Liver (tissue), 9 donors: ENCODE results near the gene AKAP12. TPM values are rescaled to one million over a fixed set of nuclear protein-coding genes. Genes with fewer than 3 reads are reported as not detected.

Experiments used
- DNase-seq: peaks from one replicate; pipeline ENCODE4 v3.0.0-alpha.2; 2017; ENCODE audit warnings: low spot score
- H3K27ac ChIP-seq, 2 donors: one replicate each; pipeline ENCODE4 v1.7.0; 2013; ENCODE audit warnings: inconsistent platforms in 2 of 2, low read length in 2 of 2, control low read depth in 1 of 2, low read depth in 1 of 2, mild to moderate bottlenecking in 1 of 2
- H3K27me3 ChIP-seq, 4 donors: one replicate each; pipeline versions ENCODE4 v1.6.1 to v1.7.0; 2013; ENCODE audit warnings: low read length in 3 of 4, inconsistent platforms in 1 of 4, mild to moderate bottlenecking in 1 of 4, moderate library complexity in 1 of 4; ENCODE audit not compliant: control insufficient read depth in 4 of 4, insufficient read depth in 4 of 4
- H3K36me3 ChIP-seq, 4 donors: one replicate each; pipeline versions ENCODE4 v1.6.1 to v1.7.0; 2013; ENCODE audit warnings: low read length in 3 of 4, mild to moderate bottlenecking in 3 of 4, low read depth in 1 of 4, moderate library complexity in 1 of 4; ENCODE audit not compliant: control insufficient read depth in 4 of 4, insufficient read depth in 3 of 4
- H3K4me1 ChIP-seq, 4 donors: one replicate each; pipeline versions ENCODE4 v1.6.1 to v1.7.0; 2013; ENCODE audit warnings: low read length in 3 of 4, mild to moderate bottlenecking in 3 of 4, moderate library complexity in 1 of 4; ENCODE audit not compliant: control insufficient read depth in 4 of 4, insufficient read depth in 4 of 4
- H3K4me3 ChIP-seq, 3 donors: one replicate each; pipeline versions ENCODE4 v1.6.1 to v1.7.0; 2013; ENCODE audit warnings: low read length in 3 of 3, control low read depth in 1 of 3, low read depth in 1 of 3, mild to moderate bottlenecking in 1 of 3
- H3K9ac ChIP-seq, 2 donors: one replicate each; pipeline ENCODE4 v1.7.0; 2013; ENCODE audit warnings: low read length in 2 of 2, mild to moderate bottlenecking in 2 of 2, moderate library complexity in 2 of 2, control low read depth in 1 of 2, low read depth in 1 of 2
- H3K9me3 ChIP-seq, 4 donors: one replicate each; pipeline versions ENCODE4 v1.6.1 to v1.7.0; 2013; ENCODE audit warnings: low read length in 3 of 4; ENCODE audit not compliant: control insufficient read depth in 4 of 4
- EGR1 ChIP-seq, 2 donors: IDR thresholded peaks; 2 replicates each; pipeline ENCODE4 v1.6.1; 2016 to 2018; ENCODE audit warnings: antibody characterized with exemption in 2 of 2, low read depth in 2 of 2
- FOXA2 ChIP-seq: IDR thresholded peaks from 2 replicates; pipeline ENCODE4 v1.6.1; 2016; ENCODE audit warnings: antibody characterized with exemption
- GABPA ChIP-seq, 2 donors: IDR thresholded peaks in 1 of 2; conservative IDR thresholded peaks in 1 of 2; 2 replicates each; pipeline ENCODE4 v1.6.1; 2016; ENCODE audit warnings: antibody characterized with exemption in 2 of 2, mild to moderate bottlenecking in 1 of 2, moderate library complexity in 1 of 2
- HNF4A ChIP-seq, 2 donors: conservative IDR thresholded peaks; 2 replicates each; pipeline ENCODE4 v1.6.1; 2016; ENCODE audit warnings: antibody characterized with exemption in 2 of 2, mild to moderate bottlenecking in 2 of 2
- JUND ChIP-seq, 2 donors: IDR thresholded peaks; 2 replicates each; pipeline ENCODE4 v1.6.1; 2016; ENCODE audit warnings: antibody characterized with exemption in 2 of 2
- NR2F2 ChIP-seq: IDR thresholded peaks from 2 replicates; pipeline ENCODE4 v1.6.1; 2016; ENCODE audit warnings: antibody characterized with exemption
- RAD21 ChIP-seq, 2 donors: IDR thresholded peaks; 2 replicates each; pipeline ENCODE4 v1.6.1; 2016; ENCODE audit warnings: antibody characterized with exemption in 2 of 2, mild to moderate bottlenecking in 2 of 2
- RXRA ChIP-seq, 2 donors: IDR thresholded peaks; 2 replicates each; pipeline ENCODE4 v1.6.1; 2017 to 2018; ENCODE audit warnings: antibody characterized with exemption in 2 of 2, mild to moderate bottlenecking in 1 of 2
- SP1 ChIP-seq: IDR thresholded peaks from 2 replicates; pipeline ENCODE4 v1.6.1; 2018; ENCODE audit warnings: antibody characterized with exemption, mild to moderate bottlenecking
- TAF1 ChIP-seq: conservative IDR thresholded peaks from 2 replicates; pipeline ENCODE4 v1.6.1; 2016; ENCODE audit warnings: antibody characterized with exemption, mild to moderate bottlenecking
- YY1 ChIP-seq: IDR thresholded peaks from 2 replicates; pipeline ENCODE4 v1.6.1; 2016; ENCODE audit warnings: antibody characterized with exemption, mild to moderate bottlenecking
- WGBS: extraction: QIAGEN DNeasy Blood & Tissue Kit; methylation state at CpG from one replicate; pipeline ENCODE4 v1.1.7; 2013; 5-methylcytosine and 5-hydroxymethylcytosine counted together
- polyA plus RNA-seq, 2 donors: library from polyadenylated mRNA; stranded (reverse) in 1 of 2; unstranded in 1 of 2; fragments of 200-250 nt in 1 of 2; fragments of >200 nt in 1 of 2; fragmentation: Nextera tagmentation in 1 of 2; extraction: Ambion mirVana in 1 of 2; gene quantifications; one replicate each; pipeline versions ENCODE4 v1.2.1 to v1.2.3, GENCODE V29; 2013 to 2015
- total RNA-seq, 2 donors: library from RNA; depleted of rRNA; stranded (reverse); fragments of >200 nt; gene quantifications; one replicate each; pipeline ENCODE4 v1.2.3, GENCODE V29; 2014
- TF ChIP-seq, protein P1 (sequence below): IDR thresholded peaks from 2 replicates; pipeline ENCODE4 v1.6.1; 2016; ENCODE audit warnings: antibody characterized with exemption
- TF ChIP-seq, protein P2 (sequence below): IDR thresholded peaks from 2 replicates; pipeline ENCODE4 v1.6.1; 2016; ENCODE audit warnings: antibody characterized with exemption, mild to moderate bottlenecking
- TF ChIP-seq, protein P3 (sequence below): IDR thresholded peaks from 2 replicates; pipeline ENCODE4 v1.6.1; 2016; ENCODE audit warnings: antibody characterized with exemption
- TF ChIP-seq, protein P4 (sequence below): fragments of 150-350 bp; IDR thresholded peaks from 2 replicates; pipeline ENCODE4 v1.5.1; 2017; ENCODE audit warnings: improper control_type of control experiment, low read depth, low read length; ENCODE audit not compliant: missing input control
- TF ChIP-seq, protein P5 (sequence below): IDR thresholded peaks from 2 replicates; pipeline ENCODE4 v1.6.1; 2016; ENCODE audit warnings: antibody characterized with exemption
- donor health status: healthy.
- donor health status: healthy.
- donor health status: healthy.
- donor health status: healthy.
- donor health status: healthy.

The AKAP12 gene
- total and polyA plus RNA-seq, 4 donors, result 6.7 to 14.8 (median 8.6) TPM

DNA sequence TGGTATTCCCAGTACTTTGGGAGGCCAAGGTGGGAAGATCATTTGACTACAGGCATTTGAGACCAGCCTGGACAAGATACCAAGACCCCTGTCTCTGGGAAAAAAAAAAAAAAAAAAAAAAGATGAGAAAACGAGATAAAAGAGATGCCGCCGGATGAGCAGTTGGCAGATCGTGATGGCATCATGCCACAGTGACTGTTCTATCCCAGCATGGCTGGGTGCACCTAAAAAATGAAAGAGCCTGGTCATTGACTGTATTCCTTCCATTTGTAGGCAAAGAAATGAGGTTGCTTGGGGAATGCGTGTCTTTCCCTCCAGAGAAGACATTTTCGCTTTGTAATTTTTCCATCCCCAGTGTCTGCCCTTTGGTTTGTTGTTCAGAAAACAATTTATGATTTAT is 12.9 kb downstream of the AKAP12 start:
- WGBS, result 97% methylated on average over 6 of the region's 6 CpGs
- no peak for DNase-seq
- Histone ChIP-seq H3K4me3 (no peak overlapping the region), H3K9ac (no peak overlapping the region), H3K27me3 (no peaks in the 10 kb centered on the region), H3K4me1 (no peaks in the 10 kb centered on the region), H3K27ac (no peak overlapping the region), H3K36me3 (no peaks in the 10 kb centered on the region), H3K9me3 (no peaks in the 10 kb centered on the region)
- TF ChIP-seq RXRA (IDR thresholded peaks at IDR 0.05) (no peak), TAF1 (no peak), JUND (IDR thresholded peaks at IDR 0.05) (no peak), EGR1 (IDR thresholded peaks at IDR 0.05; ENCODE audit: low read depth in 2 of 2) (no peak), NR2F2 (no peak), HNF4A (conservative IDR thresholded peaks at IDR 0.05) (no peak)
- TF ChIP-seq, protein P1, sequence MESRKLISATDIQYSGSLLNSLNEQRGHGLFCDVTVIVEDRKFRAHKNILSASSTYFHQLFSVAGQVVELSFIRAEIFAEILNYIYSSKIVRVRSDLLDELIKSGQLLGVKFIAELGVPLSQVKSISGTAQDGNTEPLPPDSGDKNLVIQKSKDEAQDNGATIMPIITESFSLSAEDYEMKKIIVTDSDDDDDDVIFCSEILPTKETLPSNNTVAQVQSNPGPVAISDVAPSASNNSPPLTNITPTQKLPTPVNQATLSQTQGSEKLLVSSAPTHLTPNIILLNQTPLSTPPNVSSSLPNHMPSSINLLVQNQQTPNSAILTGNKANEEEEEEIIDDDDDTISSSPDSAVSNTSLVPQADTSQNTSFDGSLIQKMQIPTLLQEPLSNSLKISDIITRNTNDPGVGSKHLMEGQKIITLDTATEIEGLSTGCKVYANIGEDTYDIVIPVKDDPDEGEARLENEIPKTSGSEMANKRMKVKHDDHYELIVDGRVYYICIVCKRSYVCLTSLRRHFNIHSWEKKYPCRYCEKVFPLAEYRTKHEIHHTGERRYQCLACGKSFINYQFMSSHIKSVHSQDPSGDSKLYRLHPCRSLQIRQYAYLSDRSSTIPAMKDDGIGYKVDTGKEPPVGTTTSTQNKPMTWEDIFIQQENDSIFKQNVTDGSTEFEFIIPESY, result no peak

DNA sequence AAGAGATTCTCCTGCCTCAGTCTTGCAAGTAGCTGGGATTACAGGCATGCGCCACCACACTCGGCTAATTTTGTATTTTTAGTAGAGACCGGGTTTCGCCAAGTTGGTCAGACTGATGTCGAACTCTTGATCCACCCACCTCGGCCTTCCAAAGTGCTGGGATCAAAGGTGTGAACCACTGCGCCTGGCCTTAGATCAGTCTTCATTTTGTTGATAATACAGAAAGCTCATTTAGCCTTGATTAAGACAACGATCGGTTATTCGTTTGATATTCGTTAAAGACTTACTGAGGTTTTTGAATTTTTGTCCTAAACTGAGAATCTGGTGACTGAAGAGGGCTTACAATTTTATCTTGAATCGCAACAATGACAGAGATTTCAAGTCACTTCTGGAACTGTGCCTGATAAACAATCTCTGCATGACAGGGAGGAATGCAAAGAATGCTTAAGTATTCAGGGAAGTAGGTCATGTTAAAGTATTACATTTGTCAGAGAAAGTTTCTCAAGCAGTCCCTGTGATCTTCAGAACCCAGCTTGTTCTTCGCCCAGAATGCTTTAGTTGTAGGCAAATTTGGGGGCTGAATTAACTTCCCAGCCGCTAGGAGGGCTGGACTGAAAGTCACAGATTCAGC is 14.8 kb downstream of the AKAP12 start:
- WGBS, result 77% methylated on average over 14 of the region's 14 CpGs
- no peak for DNase-seq
- H3K27ac ChIP-seq, result no peak overlapping the region

DNA sequence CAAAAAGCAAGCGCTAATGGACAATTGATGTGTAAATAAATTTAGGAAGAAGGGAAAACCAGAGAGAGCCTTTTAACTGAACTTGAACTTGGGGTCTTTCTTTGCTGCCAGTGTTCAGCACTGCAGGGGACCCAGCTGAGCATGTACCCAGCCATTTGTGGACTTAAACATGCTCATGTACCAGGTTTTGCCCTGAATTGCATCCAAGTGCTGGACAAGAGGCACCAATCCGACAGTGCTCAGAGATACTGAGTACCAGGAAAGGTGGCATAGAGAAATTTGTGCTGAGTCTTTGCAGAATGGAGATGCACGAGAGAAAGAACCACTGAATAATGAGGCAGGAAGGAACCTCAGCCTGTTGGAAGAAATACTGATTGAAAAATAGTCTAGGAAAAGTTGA is 16.0 kb downstream of the AKAP12 start:
- Histone ChIP-seq H3K27ac (no peak overlapping the region), H3K4me1 (no peaks in the 10 kb centered on the region), H3K27me3 (no peaks in the 10 kb centered on the region), H3K36me3 (no peaks in the 10 kb centered on the region), H3K4me3 (no peak overlapping the region), H3K9me3 (no peaks in the 10 kb centered on the region), H3K9ac (no peak overlapping the region)
- no peak for DNase-seq
- 82% methylated on average over 3 of the region's 3 CpGs for WGBS
- TF ChIP-seq RXRA (IDR thresholded peaks at IDR 0.05) (no peak), NR2F2 (no peak), FOXA2 (no peak), GABPA (IDR thresholded peaks at IDR 0.05 in 1 of 2, conservative IDR thresholded peaks at IDR 0.05 in 1 of 2) (no peak), RAD21 (IDR thresholded peaks at IDR 0.05) (no peak), YY1 (no peak), JUND (IDR thresholded peaks at IDR 0.05) (no peak)
- TF ChIP-seq, protein P2, sequence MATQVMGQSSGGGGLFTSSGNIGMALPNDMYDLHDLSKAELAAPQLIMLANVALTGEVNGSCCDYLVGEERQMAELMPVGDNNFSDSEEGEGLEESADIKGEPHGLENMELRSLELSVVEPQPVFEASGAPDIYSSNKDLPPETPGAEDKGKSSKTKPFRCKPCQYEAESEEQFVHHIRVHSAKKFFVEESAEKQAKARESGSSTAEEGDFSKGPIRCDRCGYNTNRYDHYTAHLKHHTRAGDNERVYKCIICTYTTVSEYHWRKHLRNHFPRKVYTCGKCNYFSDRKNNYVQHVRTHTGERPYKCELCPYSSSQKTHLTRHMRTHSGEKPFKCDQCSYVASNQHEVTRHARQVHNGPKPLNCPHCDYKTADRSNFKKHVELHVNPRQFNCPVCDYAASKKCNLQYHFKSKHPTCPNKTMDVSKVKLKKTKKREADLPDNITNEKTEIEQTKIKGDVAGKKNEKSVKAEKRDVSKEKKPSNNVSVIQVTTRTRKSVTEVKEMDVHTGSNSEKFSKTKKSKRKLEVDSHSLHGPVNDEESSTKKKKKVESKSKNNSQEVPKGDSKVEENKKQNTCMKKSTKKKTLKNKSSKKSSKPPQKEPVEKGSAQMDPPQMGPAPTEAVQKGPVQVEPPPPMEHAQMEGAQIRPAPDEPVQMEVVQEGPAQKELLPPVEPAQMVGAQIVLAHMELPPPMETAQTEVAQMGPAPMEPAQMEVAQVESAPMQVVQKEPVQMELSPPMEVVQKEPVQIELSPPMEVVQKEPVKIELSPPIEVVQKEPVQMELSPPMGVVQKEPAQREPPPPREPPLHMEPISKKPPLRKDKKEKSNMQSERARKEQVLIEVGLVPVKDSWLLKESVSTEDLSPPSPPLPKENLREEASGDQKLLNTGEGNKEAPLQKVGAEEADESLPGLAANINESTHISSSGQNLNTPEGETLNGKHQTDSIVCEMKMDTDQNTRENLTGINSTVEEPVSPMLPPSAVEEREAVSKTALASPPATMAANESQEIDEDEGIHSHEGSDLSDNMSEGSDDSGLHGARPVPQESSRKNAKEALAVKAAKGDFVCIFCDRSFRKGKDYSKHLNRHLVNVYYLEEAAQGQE, result no peak
- TF ChIP-seq, protein P3, sequence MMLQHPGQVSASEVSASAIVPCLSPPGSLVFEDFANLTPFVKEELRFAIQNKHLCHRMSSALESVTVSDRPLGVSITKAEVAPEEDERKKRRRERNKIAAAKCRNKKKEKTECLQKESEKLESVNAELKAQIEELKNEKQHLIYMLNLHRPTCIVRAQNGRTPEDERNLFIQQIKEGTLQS, result no peak
- TF ChIP-seq, protein P4, sequence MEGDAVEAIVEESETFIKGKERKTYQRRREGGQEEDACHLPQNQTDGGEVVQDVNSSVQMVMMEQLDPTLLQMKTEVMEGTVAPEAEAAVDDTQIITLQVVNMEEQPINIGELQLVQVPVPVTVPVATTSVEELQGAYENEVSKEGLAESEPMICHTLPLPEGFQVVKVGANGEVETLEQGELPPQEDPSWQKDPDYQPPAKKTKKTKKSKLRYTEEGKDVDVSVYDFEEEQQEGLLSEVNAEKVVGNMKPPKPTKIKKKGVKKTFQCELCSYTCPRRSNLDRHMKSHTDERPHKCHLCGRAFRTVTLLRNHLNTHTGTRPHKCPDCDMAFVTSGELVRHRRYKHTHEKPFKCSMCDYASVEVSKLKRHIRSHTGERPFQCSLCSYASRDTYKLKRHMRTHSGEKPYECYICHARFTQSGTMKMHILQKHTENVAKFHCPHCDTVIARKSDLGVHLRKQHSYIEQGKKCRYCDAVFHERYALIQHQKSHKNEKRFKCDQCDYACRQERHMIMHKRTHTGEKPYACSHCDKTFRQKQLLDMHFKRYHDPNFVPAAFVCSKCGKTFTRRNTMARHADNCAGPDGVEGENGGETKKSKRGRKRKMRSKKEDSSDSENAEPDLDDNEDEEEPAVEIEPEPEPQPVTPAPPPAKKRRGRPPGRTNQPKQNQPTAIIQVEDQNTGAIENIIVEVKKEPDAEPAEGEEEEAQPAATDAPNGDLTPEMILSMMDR, result no peak
- TF ChIP-seq, protein P1, result no peak
- TF ChIP-seq, protein P5, sequence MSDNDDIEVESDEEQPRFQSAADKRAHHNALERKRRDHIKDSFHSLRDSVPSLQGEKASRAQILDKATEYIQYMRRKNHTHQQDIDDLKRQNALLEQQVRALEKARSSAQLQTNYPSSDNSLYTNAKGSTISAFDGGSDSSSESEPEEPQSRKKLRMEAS, result no peak

More for the DNA sequence above, 14.8 kb downstream of the AKAP12 start:
- TF ChIP-seq SP1 (no peak), YY1 (no peak)
- Histone ChIP-seq H3K9me3 (no peaks in the 10 kb centered on the region), H3K4me3 (no peak overlapping the region), H3K4me1 (no peaks in the 10 kb centered on the region), H3K9ac (no peak overlapping the region), H3K27me3 (no peaks in the 10 kb centered on the region), H3K36me3 (no peaks in the 10 kb centered on the region)
